Adrenal gland (tissue), 5 donors: ENCODE results near the gene CNNM4.

ENCODE experiments used
- POLR2A ChIP-seq, 2 donors: fragments of 450-650 bp; IDR thresholded peaks; one replicate each; pipeline ENCODE4 v1.6.1; 2017; ENCODE audit warnings: antibody characterized with exemption in 2 of 2, mild to moderate bottlenecking in 2 of 2, moderate library complexity in 1 of 2
- TF ChIP-seq, protein P1 (sequence below), 6 experiments: fragments of 450-650 bp in 4 of 6; fragments of 200-600 bp in 2 of 6; sonication (generic) in 1 of 6; IDR thresholded peaks; 1 replicate in 5 of 6; 2 replicates in 1 of 6; pipeline versions ENCODE4 v1.5.1 to v1.8.0; 2016 to 2021; ENCODE audit warnings: antibody characterized with exemption in 6 of 6, mild to moderate bottlenecking in 2 of 6, moderate library complexity in 1 of 6
- donor health status: DM: no; HTN: no; CAD: no.

DNA sequence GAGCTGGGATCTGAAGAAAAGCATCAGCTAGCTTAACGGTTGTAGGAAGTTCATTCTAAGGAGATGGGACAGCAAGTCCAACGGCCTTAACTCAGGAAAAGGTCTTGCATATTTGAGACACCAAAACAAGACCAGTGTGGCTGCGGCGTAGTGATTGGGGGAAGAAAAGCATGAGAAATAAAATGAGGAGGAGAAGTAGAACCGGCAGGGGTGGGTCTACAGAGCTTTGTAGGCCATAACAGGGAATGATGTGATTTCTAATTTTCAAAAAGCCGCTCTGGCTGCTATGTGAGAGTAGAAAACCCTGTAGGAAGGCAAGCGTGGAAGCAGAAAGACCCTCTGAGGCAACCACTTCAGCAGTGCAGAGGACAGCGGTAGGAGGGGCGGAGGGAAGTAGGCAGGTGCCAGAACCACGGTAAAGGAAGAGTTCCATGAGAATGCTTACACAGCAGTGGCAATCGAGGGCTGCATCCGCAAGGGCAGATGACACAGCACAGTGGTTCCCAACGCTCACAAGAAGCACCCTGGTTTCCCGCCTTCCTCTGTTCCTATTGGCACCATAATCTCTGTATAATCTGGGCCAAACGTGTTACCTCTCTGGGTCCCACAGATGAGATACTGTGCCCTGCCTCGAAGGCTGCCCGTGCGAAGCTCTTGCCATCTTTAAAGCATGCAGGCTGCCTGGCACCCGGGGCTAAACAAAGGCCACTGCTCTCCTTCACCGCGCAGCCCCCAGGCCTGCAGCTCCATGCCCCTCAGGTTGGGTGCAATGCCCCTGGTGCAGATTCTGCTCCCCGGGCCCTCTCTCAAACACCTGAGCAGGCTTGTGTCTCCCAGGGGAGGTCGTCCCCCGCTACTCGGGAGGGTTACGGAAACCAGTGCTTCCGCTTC is 96.3 kb downstream of the CNNM4 start:
- no peak for TF ChIP-seq POLR2A (IDR thresholded peaks at IDR 0.05)
- TF ChIP-seq, protein P1, sequence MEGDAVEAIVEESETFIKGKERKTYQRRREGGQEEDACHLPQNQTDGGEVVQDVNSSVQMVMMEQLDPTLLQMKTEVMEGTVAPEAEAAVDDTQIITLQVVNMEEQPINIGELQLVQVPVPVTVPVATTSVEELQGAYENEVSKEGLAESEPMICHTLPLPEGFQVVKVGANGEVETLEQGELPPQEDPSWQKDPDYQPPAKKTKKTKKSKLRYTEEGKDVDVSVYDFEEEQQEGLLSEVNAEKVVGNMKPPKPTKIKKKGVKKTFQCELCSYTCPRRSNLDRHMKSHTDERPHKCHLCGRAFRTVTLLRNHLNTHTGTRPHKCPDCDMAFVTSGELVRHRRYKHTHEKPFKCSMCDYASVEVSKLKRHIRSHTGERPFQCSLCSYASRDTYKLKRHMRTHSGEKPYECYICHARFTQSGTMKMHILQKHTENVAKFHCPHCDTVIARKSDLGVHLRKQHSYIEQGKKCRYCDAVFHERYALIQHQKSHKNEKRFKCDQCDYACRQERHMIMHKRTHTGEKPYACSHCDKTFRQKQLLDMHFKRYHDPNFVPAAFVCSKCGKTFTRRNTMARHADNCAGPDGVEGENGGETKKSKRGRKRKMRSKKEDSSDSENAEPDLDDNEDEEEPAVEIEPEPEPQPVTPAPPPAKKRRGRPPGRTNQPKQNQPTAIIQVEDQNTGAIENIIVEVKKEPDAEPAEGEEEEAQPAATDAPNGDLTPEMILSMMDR (IDR thresholded peaks at IDR 0.05) = peak in 1 of 6 experiments; percentile 3
